BE2C (cell line): ENCODE measurements around the gene NUP214.

Experiments used
- DNase-seq: peaks from one replicate; pipeline ENCODE4 v3.0.0-alpha.2; 2020
- H3K27me3 ChIP-seq: fragments of 250-450 bp; sonication (Bioruptor Pico); 2 replicates; pipeline ENCODE4 v1.5.1; 2020; ENCODE audit warnings: mild to moderate bottlenecking
- H3K36me3 ChIP-seq: fragments of 250-450 bp; sonication (Bioruptor Pico); 2 replicates; pipeline ENCODE4 v1.5.1; 2020; ENCODE audit warnings: mild to moderate bottlenecking
- H3K4me1 ChIP-seq: fragments of 250-450 bp; sonication (Bioruptor Pico); 2 replicates; pipeline ENCODE4 v1.5.1; 2020
- H3K4me3 ChIP-seq: 2 replicates; pipeline ENCODE4 v1.5.1; 2011; ENCODE audit warnings: low read depth, low read length
- H3K9me3 ChIP-seq: fragments of 250-450 bp; sonication (Bioruptor Pico); 2 replicates; pipeline ENCODE4 v1.5.1; 2020
- CTCF ChIP-seq: IDR thresholded peaks from 2 replicates; pipeline ENCODE4 v1.5.1; 2012; ENCODE audit warnings: mild to moderate bottlenecking, low read depth, low read length

Gene NUP214

GRCh38 chr9:131117762-131118145 lies 7.6 kb upstream of the NUP214 start:
- Histone ChIP-seq H3K27me3 (peaks cover 7% of the 10 kb centered on the region; the same call in 1 of the 2 replicates), H3K4me3 (no peak overlapping the region), H3K9me3 (no peaks in the 10 kb centered on the region), H3K36me3 (no peaks in the 10 kb centered on the region), H3K4me1 (no peaks in the 10 kb centered on the region)
- DNase-seq: no peak
- no peak for TF ChIP-seq CTCF

- Histone ChIP-seq H3K4me3 (no peak overlapping the region), H3K9me3 (no peaks in the 10 kb centered on the region), H3K27me3 (peaks cover 7% of the 10 kb centered on the region; the same call in 1 of the 2 replicates), H3K4me1 (no peaks in the 10 kb centered on the region), H3K36me3 (no peaks in the 10 kb centered on the region)
- DNase-seq: no peak
- no peak for TF ChIP-seq CTCF
These were observed 5.8 kb upstream of the NUP214 start for GRCh38 chr9:131119600-131119999.

- H3K36me3 ChIP-seq: no peaks in the 10 kb centered on the region
These were observed 4.7 kb upstream of the NUP214 start for GRCh38 chr9:131120620-131121228.

GRCh38 chr9:131121346-131121745 lies 4.0 kb upstream of the NUP214 start:
- Histone ChIP-seq H3K4me3 (no peak overlapping the region), H3K36me3 (no peaks in the 10 kb centered on the region), H3K4me1 (no peaks in the 10 kb centered on the region), H3K9me3 (no peaks in the 10 kb centered on the region), H3K27me3 (peaks cover 6% of the 10 kb centered on the region; the same call in 1 of the 2 replicates)
- no peak for TF ChIP-seq CTCF
- DNase-seq: no peak

More at GRCh38 chr9:131120620-131121228, 4.7 kb upstream of the NUP214 start:
- Histone ChIP-seq H3K27me3 (peaks cover 7% of the 10 kb centered on the region; the same call in 1 of the 2 replicates), H3K4me3 (no peak overlapping the region), H3K9me3 (no peaks in the 10 kb centered on the region), H3K4me1 (no peaks in the 10 kb centered on the region)
- TF ChIP-seq CTCF: no peak
- DNase-seq: no peak

- no peak for TF ChIP-seq CTCF
- no peak for DNase-seq
- Histone ChIP-seq H3K4me1 (no peaks in the 10 kb centered on the region), H3K36me3 (peaks cover 2% of the 10 kb centered on the region; the same call in 1 of the 2 replicates), H3K4me3 (no peak overlapping the region), H3K27me3 (peaks cover 4% of the 10 kb centered on the region; the same call in 1 of the 2 replicates), H3K9me3 (no peaks in the 10 kb centered on the region)
These were observed 3.2 kb upstream of the NUP214 start for GRCh38 chr9:131122158-131122557.

GRCh38 chr9:131125038-131125287 lies 423 bp upstream of the NUP214 start:
- no peaks in the 10 kb centered on the region for H3K9me3 ChIP-seq
- DNase-seq: no peak
- peak overlapping the region; percentile 100 for H3K4me3 ChIP-seq
- no peaks in the 10 kb centered on the region for H3K4me1 ChIP-seq
- H3K36me3 ChIP-seq: peaks cover 27% of the 10 kb centered on the region
- TF ChIP-seq CTCF: no peak
- no peaks in the 10 kb centered on the region for H3K27me3 ChIP-seq
